Mesodermal cell (in vitro differentiated cells): ENCODE measurements around the gene SP4. TPM values are rescaled to one million over a fixed set of nuclear protein-coding genes. Genes with fewer than 3 reads are reported as not detected.

ENCODE experiments used
- H3K27ac ChIP-seq: 2 replicates; pipeline ENCODE4 v1.7.0; 2013; ENCODE audit warnings: mild to moderate bottlenecking, low read depth, low read length, moderate library complexity; ENCODE audit not compliant: severe bottlenecking
- H3K36me3 ChIP-seq: 2 replicates; pipeline ENCODE4 v1.7.1; 2013; ENCODE audit warnings: mild to moderate bottlenecking, low read length, moderate library complexity; ENCODE audit not compliant: control insufficient read depth, insufficient read depth
- H3K4me1 ChIP-seq: one replicate; pipeline ENCODE4 v1.7.1; 2013; ENCODE audit warnings: mild to moderate bottlenecking, low read length; ENCODE audit not compliant: insufficient read depth, control insufficient read depth, poor library complexity, severe bottlenecking
- H3K4me3 ChIP-seq: 2 replicates; pipeline ENCODE4 v1.7.0; 2013; ENCODE audit warnings: low read length, control low read depth, mild to moderate bottlenecking; ENCODE audit not compliant: insufficient read depth, poor library complexity, severe bottlenecking; ENCODE audit errors: extremely low read depth
- H3K9me3 ChIP-seq: 2 replicates; pipeline ENCODE4 v1.7.1; 2013; ENCODE audit warnings: mild to moderate bottlenecking, low read length, moderate library complexity; ENCODE audit not compliant: control insufficient read depth
- whole genome bisulfite sequencing, 2 experiments: methylation state at CpG; one replicate each; pipeline ENCODE4 v1.1.5; 2013; ENCODE audit warnings: missing lambda C conversion rate in 2 of 2; ENCODE audit not compliant: insufficient coverage in 2 of 2; 5-methylcytosine and 5-hydroxymethylcytosine counted together
- polyA plus RNA-seq, 2 experiments: library from polyadenylated mRNA; stranded (reverse); fragments of 50-300 nt; gene quantifications; one replicate each; pipeline ENCODE4 v1.2.3, GENCODE V29; 2013

Gene SP4
- 5.2 TPM for polyA plus RNA-seq (2013, experiment 1 of 2)
- polyA plus RNA-seq (2013, experiment 2 of 2), result 5.1 TPM

GRCh38 chr7:21427871-21428658 lies at the start of gene SP4:
Gene SP4, plus strand, starts transcription at chr7:21428083. Its CDS starts 169 bp downstream, at chr7:21428252.
- no peaks in the 10 kb centered on the region for H3K9me3 ChIP-seq
- peak within 1 kb of the TSS; percentile 90 for H3K4me3 ChIP-seq
- H3K27ac ChIP-seq, result peak within 1 kb of the TSS; percentile 99
- H3K4me1 ChIP-seq, result peaks cover 4% of the 10 kb centered on the region
- 0% methylated on average over 7 to 33 of the region's 63 CpGs for WGBS, 2 experiments
- H3K36me3 ChIP-seq, result peaks cover 9% of the 10 kb centered on the region

GRCh38 chr7:21383227-21384220 lies 44.4 kb upstream of the SP4 start:
- 100% methylated on average over 1 of the region's 2 CpGs; no CpG with 5 or more reads in 1 of the 2 experiments for WGBS, 2 experiments
- Histone ChIP-seq H3K4me1 (no peaks in the 10 kb centered on the region), H3K4me3 (no peak overlapping the region), H3K9me3 (no peaks in the 10 kb centered on the region), H3K36me3 (no peaks in the 10 kb centered on the region), H3K27ac (no peak overlapping the region)

- H3K27ac ChIP-seq, result no peak overlapping the region
- no peaks in the 10 kb centered on the region for H3K36me3 ChIP-seq
- WGBS, 2 experiments, result no CpG with 5 or more reads among the region's 2 CpGs
- H3K4me1 ChIP-seq, result no peaks in the 10 kb centered on the region
- H3K4me3 ChIP-seq, result no peak overlapping the region
- H3K9me3 ChIP-seq, result no peaks in the 10 kb centered on the region
These were observed 33.9 kb upstream of the SP4 start for GRCh38 chr7:21393937-21394336.

GRCh38 chr7:21401944-21402343 lies 25.9 kb upstream of the SP4 start:
- Histone ChIP-seq H3K4me1 (no peaks in the 10 kb centered on the region), H3K36me3 (no peaks in the 10 kb centered on the region), H3K4me3 (no peak overlapping the region), H3K9me3 (peaks cover 7% of the 10 kb centered on the region), H3K27ac (no peak overlapping the region)
- WGBS, 2 experiments, result 82 to 100% methylated on average over 4 of the region's 5 CpGs

GRCh38 chr7:21407796-21408480 lies 19.9 kb upstream of the SP4 start:
- H3K4me1 ChIP-seq, result no peaks in the 10 kb centered on the region
- H3K27ac ChIP-seq, result no peak overlapping the region
- 75 to 88% methylated on average over 4 of the region's 4 CpGs for WGBS, 2 experiments
- no peaks in the 10 kb centered on the region for H3K36me3 ChIP-seq
- H3K4me3 ChIP-seq, result no peak overlapping the region
- H3K9me3 ChIP-seq, result peaks cover 7% of the 10 kb centered on the region

- Histone ChIP-seq H3K4me1 (no peaks in the 10 kb centered on the region), H3K36me3 (no peaks in the 10 kb centered on the region), H3K4me3 (no peak overlapping the region), H3K9me3 (peaks cover 3% of the 10 kb centered on the region), H3K27ac (no peak overlapping the region)
- WGBS, 2 experiments, result 75 to 96% methylated on average over 1 of the region's 3 CpGs
These were observed 19.4 kb upstream of the SP4 start for GRCh38 chr7:21408481-21408820.

- Histone ChIP-seq H3K9me3 (no peaks in the 10 kb centered on the region), H3K27ac (peak overlapping the region; percentile 57), H3K4me3 (no peak overlapping the region), H3K36me3 (no peaks in the 10 kb centered on the region), H3K4me1 (no peaks in the 10 kb centered on the region)
- 88% methylated on average over 1 of the region's 1 CpG; no CpG with 5 or more reads in 1 of the 2 experiments for WGBS, 2 experiments
These were observed 15.5 kb upstream of the SP4 start for GRCh38 chr7:21412410-21412851.

GRCh38 chr7:21412957-21413356 lies 14.9 kb upstream of the SP4 start:
- peak overlapping the region; percentile 57 for H3K27ac ChIP-seq
- 40% methylated on average over 1 of the region's 2 CpGs; no CpG with 5 or more reads in 1 of the 2 experiments for WGBS, 2 experiments

GRCh38 chr7:21413502-21413901 lies 14.4 kb upstream of the SP4 start:
- Histone ChIP-seq H3K36me3 (no peaks in the 10 kb centered on the region), H3K9me3 (no peaks in the 10 kb centered on the region), H3K4me3 (no peak overlapping the region)

More at GRCh38 chr7:21412957-21413356, 14.9 kb upstream of the SP4 start:
- H3K4me3 ChIP-seq, result no peak overlapping the region
- H3K4me1 ChIP-seq, result no peaks in the 10 kb centered on the region
- no peaks in the 10 kb centered on the region for H3K9me3 ChIP-seq
- H3K36me3 ChIP-seq, result no peaks in the 10 kb centered on the region

GRCh38 chr7:21414795-21415393 lies 13.0 kb upstream of the SP4 start:
- Histone ChIP-seq H3K4me1 (no peaks in the 10 kb centered on the region), H3K36me3 (no peaks in the 10 kb centered on the region), H3K27ac (no peak overlapping the region), H3K9me3 (no peaks in the 10 kb centered on the region), H3K4me3 (no peak overlapping the region)
- WGBS, 2 experiments, result 85 to 93% methylated on average over 3 of the region's 6 CpGs

More at GRCh38 chr7:21413502-21413901, 14.4 kb upstream of the SP4 start:
- H3K4me1 ChIP-seq, result no peaks in the 10 kb centered on the region
- H3K27ac ChIP-seq, result no peak overlapping the region
